Inflammatory macrophage (primary cell): ENCODE data around the gene CFAP92.
"Not testable (repeated sequence)": the region's sequence is repeated elsewhere in the genome, so short reads cannot be mapped to it uniquely, and the experiment has no call there.

Source experiments
- DNase-seq, 2 donors: peaks; one replicate each; pipeline ENCODE4 v3.0.0-alpha.2; 2020 to 2022

The CFAP92 gene

DNA sequence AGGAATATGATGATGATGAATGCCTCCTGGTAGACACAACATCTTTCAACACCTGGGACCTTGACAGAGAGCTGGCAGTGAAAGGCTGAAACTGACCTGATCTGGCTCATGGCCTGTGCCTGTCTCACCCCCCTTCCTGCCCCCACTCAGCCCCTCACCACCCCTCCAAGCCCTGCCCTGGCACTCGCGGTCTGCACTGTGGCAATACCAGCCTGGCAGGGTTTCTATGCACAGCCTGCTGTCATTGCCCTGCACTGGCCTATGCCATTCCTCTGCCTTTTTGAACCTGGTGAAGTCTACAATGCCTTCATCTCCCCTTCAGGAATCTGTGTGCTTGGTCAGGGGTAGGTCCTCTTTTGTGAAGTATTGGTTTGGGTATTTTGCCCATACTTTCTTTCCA, 58.0 kb downstream of the CFAP92 start:
- no peak for DNase-seq

DNA sequence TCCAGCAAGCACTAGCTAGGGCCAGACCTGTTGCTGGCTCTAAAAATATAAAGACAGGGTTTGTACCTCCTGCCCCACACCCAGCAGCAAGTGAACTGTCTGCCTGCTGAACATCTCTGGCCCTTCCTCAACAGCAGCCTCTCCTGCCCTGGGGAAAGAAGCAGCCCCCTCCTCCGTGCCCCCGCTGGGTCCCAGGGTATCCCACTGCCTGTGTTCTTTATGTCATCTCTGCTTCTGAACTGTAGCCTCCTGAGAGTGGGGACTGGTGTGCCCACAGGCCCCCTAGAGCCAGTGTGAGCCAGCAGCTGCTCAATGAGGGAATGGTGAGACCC, 60.0 kb downstream of the CFAP92 start:
- no peak for DNase-seq

GRCh38 chr3:128933213-128933921, 60.5 kb downstream of the CFAP92 start:
- DNase-seq, result no peak

DNA sequence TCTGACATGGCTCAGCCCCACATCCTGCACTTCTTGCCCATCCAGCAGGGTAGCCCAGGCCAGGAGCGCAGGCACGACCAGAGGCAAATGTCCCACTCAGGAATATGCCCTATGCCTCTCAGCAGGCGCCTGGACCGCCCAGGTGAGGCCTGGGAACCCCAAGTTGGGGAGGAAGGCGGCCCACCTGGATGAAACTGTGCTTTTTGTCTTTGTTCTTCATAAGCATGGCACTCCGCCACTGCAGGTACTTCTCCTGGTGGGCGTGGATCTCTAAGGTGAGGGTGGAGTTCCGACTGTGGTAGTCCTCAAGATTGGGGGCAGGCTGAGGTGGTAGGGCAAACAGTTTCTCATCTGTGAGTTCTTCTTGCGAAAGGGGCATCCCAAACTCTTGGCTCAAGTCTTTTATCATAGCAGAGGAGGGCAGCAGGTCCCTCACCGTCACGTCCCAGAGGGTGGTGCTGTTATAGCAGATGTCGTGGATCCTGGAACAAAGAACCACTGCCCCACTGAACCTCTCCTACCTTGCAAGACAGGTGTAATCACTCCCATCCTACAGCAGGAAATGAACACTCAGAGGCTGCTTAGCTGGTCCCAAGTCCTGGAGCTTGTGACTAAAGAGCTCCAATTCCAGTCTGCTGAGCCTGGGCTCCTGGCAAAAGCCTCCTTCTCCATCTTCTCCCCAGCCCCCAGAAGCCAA, 61.2 kb downstream of the CFAP92 start:
- DNase-seq, result no peak

- DNase-seq, result no peak
Measured at GRCh38 chr3:128931046-128931445, 62.8 kb downstream of the CFAP92 start.

GRCh38 chr3:128929364-128929763, 64.5 kb downstream of the CFAP92 start:
- no peak for DNase-seq

DNA sequence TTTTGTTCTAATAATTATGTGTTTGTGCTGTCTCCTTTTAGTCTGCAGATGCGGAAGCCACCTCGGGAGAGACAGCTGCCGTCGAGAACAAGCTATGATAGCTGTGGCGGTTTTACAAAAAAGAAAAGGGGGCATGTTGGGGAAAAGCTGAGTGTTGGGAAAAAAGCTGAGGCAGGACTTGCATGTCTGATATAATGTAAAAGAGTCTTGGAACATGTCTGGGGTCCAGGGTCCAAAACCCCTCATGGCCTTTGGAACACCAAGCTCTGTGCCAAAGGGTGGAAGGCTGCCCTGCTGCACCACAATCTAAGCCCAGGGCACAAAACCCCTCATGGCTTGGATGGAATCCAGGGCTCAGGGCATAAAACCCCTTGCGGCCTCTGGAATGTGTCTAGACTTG, 69.9 kb downstream of the CFAP92 start:
- DNase-seq, result not testable (repeated sequence)

GRCh38 chr3:128923576-128923975, 70.3 kb downstream of the CFAP92 start:
- DNase-seq, result no peak

DNA sequence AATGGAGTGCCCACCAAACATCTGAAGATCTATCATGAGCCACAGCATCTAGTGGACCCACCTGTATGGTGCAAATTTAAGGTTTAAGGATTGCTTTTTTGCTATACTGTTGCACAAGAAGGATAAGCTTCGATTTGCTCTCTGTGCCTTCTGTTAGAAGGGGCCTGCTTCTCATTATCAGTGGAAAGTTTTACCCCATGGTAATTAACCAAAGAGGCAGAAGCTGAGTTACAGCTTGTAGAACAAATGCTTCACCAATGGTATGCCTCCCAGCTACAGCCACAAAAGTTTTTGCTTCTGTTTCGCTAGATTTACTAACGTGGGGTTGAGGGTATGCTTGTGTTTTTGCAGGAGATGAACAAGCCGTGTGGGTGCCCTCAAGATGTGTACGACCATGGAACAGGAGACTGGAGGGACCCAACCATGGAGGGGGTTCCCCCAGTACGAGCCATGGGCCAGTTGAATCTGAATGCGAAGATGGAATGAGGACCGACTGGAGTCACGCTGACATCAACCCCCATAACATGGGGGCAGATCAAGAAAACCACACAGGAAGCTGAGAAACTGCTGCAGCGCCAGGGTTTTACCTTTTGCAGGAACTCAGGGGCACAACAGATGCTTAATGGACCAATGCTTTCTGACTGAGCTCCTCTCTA, 70.9 kb downstream of the CFAP92 start:
- DNase-seq, result no peak

- no peak for DNase-seq
Measured at GRCh38 chr3:128919988-128920387, 73.9 kb downstream of the CFAP92 start.

DNA sequence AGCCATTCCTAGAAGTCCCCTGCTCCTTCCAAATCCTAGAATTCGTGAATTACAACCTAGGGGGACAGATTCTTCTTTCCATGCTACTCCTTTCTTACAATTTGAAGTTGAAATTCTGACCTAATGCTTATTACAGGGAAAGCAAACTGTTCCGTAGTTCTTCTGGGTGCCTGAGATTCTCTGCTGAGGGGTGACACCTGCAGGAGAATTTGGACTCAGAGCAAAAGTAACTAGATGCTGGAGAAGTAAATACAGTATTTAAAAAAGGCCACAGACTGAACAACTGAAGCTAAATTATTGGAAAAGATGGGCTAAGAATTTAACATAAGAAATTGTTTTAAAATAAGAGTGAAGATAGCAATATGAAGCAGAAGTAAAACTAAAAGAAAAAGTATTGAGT, 76.6 kb downstream of the CFAP92 start:
- no peak for DNase-seq

DNA sequence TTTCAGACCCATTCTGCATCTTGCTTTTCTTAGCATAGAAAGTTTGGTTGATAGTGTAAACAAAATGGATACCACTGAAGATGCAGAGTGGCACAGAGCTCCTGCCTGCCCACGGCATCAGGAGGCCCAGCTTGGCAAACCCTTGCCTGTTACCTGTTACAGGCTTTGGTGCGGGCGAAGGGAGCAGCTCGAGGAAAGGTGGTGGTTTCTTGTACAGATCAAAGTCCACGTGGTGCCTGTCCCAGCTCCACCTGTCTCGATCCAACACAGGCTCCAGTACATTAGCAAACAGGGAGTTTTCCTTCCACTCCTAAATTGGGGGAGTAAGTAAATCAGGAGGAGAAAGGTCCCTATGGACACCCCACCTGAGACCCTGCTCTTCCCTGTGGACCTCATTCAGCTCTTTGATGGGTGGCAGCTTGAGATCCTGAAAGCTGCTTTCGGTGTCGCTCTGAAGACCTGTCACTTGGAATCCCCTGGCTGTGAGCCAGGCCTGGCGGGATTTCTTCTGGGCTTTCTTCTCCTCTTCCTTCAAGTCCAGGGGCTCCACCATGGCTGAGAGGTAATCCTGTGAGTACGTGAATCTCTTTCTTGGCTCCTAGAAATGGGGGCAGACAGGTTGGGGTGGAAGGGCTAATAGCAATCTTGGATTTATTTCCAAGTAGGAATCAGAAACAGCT, 78.8 kb downstream of the CFAP92 start:
- no peak for DNase-seq

DNA sequence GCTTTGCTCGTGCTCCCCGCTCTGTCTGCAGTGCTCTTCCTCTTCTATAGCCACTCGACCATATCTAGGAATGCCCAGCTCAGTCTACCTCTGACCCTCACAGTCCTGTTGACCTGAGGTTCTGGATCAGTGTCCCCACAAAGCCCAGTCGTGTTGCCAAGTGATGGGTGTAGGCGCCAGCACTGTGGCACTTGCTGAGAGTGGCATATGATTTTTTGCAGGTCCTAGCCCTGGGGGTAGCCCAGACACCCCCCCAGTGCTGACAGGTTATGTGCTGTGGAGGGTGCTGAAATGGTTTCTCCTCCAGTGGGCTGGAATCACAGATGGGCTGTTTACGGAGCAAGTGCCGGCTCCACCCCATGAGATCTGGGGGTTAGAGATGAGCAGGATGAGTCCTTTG, 82.0 kb downstream of the CFAP92 start:
- DNase-seq, result no peak

DNA sequence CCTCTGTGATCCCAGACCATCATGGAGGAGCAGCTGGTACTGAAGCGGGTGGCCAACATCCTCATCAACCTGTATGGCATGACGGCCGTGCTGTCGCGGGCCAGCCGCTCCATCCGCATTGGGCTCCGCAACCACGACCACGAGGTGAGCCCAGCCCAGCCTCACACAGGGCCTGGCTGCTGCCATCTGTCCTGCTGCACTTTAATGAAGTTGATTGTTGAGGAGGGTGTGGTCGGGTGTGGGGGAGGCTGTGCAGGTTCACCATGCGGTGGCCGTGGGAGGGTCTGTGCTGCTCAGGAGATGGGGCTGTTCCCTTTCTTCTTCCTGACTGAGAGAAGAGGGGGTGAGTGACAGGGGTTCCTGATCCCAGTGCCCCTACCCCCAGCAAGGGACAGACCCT, 83.9 kb downstream of the CFAP92 start:
- no peak for DNase-seq

DNA sequence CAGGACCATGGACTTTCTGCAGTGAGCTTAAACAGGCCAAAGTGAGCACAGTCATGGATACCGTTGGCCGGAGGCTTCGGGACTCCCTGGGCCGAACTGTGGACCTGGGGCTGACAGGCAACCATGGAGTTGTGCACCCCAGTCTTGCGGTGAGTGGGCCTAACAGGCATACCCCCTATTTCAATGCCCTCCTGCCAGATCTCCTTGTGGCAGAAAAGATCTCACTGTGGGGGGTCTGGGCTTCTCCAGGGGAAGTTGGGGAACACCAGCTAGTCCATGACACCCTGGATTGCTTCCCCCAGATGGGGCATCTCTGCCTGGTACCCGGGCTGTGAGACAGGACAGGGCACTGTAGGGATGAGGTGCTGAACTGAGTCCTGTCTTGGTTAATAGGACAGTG, 84.9 kb downstream of the CFAP92 start:
- DNase-seq, result no peak

- DNase-seq, result no peak
Measured at GRCh38 chr3:128907706-128908445, 86.0 kb downstream of the CFAP92 start.

GRCh38 chr3:128906804-128907525, 86.9 kb downstream of the CFAP92 start:
- no peak for DNase-seq

DNA sequence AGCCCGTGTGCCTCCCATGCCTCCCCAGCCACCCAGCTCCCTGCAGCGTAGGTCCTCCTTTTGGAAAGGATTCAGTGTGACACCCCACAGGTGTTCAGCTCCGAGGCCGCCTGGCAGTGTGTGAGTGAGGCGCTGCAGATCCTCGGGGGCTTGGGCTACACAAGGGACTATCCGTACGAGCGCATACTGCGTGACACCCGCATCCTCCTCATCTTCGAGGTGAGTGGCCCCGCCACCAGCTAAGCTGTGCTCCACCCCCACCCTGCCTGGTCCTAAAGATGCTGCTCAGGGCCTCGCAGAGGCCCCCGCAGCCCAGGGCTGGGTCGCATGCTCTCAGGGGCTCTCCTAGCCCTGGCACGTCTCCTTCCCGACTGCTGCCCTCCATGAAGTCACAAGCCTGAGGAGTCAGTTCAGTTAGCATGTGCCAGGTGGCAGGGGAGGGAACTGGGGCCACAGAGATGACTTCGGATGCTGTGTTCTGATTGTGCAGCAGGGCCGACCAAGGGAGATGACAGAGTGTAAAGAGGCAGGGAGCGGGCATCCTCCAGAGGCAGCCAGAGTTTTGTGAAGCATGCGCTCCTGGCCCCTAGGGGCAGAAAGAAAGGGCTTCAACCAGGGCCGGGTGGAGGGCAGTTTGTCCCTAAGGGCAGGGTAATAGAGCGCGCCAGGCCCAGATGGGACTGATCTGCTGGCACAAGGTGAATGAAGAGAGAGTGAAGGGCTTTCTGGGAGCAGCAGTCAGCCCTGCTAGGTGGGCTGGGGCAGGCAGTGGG, 87.7 kb downstream of the CFAP92 start:
- DNase-seq, result no peak

DNA sequence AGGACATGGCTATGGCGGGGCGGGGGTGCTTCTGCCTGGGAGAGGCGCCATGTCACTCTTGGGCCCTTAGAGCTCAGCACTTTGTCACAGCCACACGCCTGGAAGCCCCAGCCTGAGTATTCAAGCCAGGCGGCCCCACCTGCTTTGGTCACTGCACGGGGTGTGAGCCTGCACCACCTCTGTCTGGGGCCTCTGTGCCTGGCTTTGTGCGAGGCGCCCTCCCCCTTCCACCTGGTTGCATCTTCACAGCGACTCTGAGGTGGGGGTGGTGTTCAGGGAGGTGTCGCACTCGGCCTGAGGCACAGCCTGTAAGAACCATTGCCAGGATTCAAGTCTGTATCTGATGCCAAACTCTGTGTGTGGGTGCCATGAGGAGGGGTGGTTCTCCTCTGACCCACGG, 90.4 kb downstream of the CFAP92 start:
- DNase-seq, result no peak

- DNase-seq, result no peak
Measured at GRCh38 chr3:128902426-128902825, 91.5 kb downstream of the CFAP92 start.
